Endometrial microvascular endothelial cells (primary cell): ENCODE data around the gene FOXI2. TPM values are rescaled to one million over a fixed set of nuclear protein-coding genes. Genes with fewer than 3 reads are reported as not detected.

Experiments used
- in situ Hi-C: cut with HindIII; loops from 2 replicates; pipeline ENCODE4 v1.10.0; 2017; ENCODE audit warnings: low sequenced_read_pairs, low pct_unique_long_range_greater_than_20kb; ENCODE audit errors: inconsistent ontology term
- total RNA-seq: library from RNA; depleted of rRNA; stranded (reverse); fragments of >200 nt; gene quantifications from one replicate; pipeline ENCODE4 v1.2.3, GENCODE V29; 2015; ENCODE audit errors: inconsistent ontology term

FOXI2 gene
- total RNA-seq, 1 donor from 2014 or later, result not detected

GRCh38 chr10:127738512-127739424 lies 1.8 kb downstream of the FOXI2 start:
- in situ Hi-C loops, result no loop called here

- in situ Hi-C loops, result no loop called here
Measured at GRCh38 chr10:127739908-127740307, 2.9 kb downstream of the FOXI2 start.

GRCh38 chr10:127740596-127740995 lies 3.6 kb downstream of the FOXI2 start:
- in situ Hi-C loops, result no loop called here

- in situ Hi-C loops, result no loop called here
Measured at GRCh38 chr10:127743205-127743604, 6.2 kb downstream of the FOXI2 start.

GRCh38 chr10:127744956-127745355 lies 8.0 kb downstream of the FOXI2 start:
- in situ Hi-C loops, result no loop called here

- in situ Hi-C loops, result no loop called here
Measured at GRCh38 chr10:127745861-127746260, 8.9 kb downstream of the FOXI2 start.

GRCh38 chr10:127755753-127756152 lies 18.8 kb downstream of the FOXI2 start:
- in situ Hi-C loops, result no loop called here

- in situ Hi-C loops, result no loop called here
Measured at GRCh38 chr10:127756264-127756663, 19.3 kb downstream of the FOXI2 start.

GRCh38 chr10:127757033-127757432 lies 20.0 kb downstream of the FOXI2 start:
- in situ Hi-C loops, result no loop called here

GRCh38 chr10:127759276-127759675 lies 22.3 kb downstream of the FOXI2 start:
- in situ Hi-C loops, result no loop called here

GRCh38 chr10:127762925-127763324 lies 25.9 kb downstream of the FOXI2 start:
- in situ Hi-C loops, result no loop called here

- in situ Hi-C loops, result no loop called here
Measured at GRCh38 chr10:127774766-127775559, 38.0 kb downstream of the FOXI2 start.

GRCh38 chr10:127776816-127777215 lies 39.8 kb downstream of the FOXI2 start:
- in situ Hi-C loops, result no loop called here

- in situ Hi-C loops, result no loop called here
Measured at GRCh38 chr10:127781412-127781811, 44.4 kb downstream of the FOXI2 start.

- in situ Hi-C loops, result no loop called here
Measured at GRCh38 chr10:127787873-127788272, 50.9 kb downstream of the FOXI2 start.

GRCh38 chr10:127790066-127790624 lies 53.2 kb downstream of the FOXI2 start:
- in situ Hi-C loops, result no loop called here
